Endothelial cell of umbilical vein (primary cell): ENCODE data around the gene PLEKHA8. TPM values are rescaled to one million over a fixed set of nuclear protein-coding genes. Genes with fewer than 3 reads are reported as not detected.

Experiments used
- BruUV-seq: library from RNA; stranded (reverse); fragments of 400-500 nt; replicated peaks from 2 replicates; lab custom pipeline; 2021; lab: Mats Ljungman, UMichigan
- CTCF ChIA-PET: fragments of 300-600, 350-600 bp; sonication (Branson Sonifier 250); formaldehyde crosslinking; loops from one replicate; lab custom pipeline; 2021; ENCODE audit warnings: antibody characterized with exemption, inconsistent platforms; lab: Charles Lee
- POLR2A ChIA-PET: fragments of 300-600, 350-600 bp; sonication (Branson Sonifier 250); formaldehyde crosslinking; loops from one replicate; lab custom pipeline; 2021; ENCODE audit warnings: antibody characterized with exemption, inconsistent platforms; lab: Charles Lee
- DNase-seq: peaks from one replicate; pipeline ENCODE4 v3.0.0-alpha.2; 2011; ENCODE audit warnings: low read depth, low spot score
- FAIRE-seq: peaks from 2 replicates; lab custom pipeline; 2011; peaks lifted over from hg19 to GRCh38; lab: Jason Lieb, UNC
- H2AFZ ChIP-seq: 2 replicates; pipeline ENCODE4 v1.6.0; 2012; ENCODE audit warnings: low read depth, low read length, control low read depth, inconsistent platforms
- H3K27ac ChIP-seq: 2 replicates; pipeline ENCODE4 v1.5.1; 2011; ENCODE audit warnings: low read depth, mild to moderate bottlenecking, control low read depth, low read length, moderate library complexity; ENCODE audit not compliant: insufficient read depth
- H3K27me3 ChIP-seq, 2 experiments: 2 replicates each; pipeline versions ENCODE4 v1.6.0 to v1.6.1; 2011; ENCODE audit warnings: low read length in 2 of 2, mixed read lengths in 1 of 2; ENCODE audit not compliant: control insufficient read depth in 2 of 2, insufficient read depth in 2 of 2
- H3K36me3 ChIP-seq, 2 experiments: 2 replicates in 1 of 2; 3 replicates in 1 of 2; pipeline ENCODE4 v1.5.1; 2011; ENCODE audit warnings: low read length in 2 of 2, mild to moderate bottlenecking in 1 of 2, moderate library complexity in 1 of 2; ENCODE audit not compliant: control insufficient read depth in 2 of 2, insufficient read depth in 2 of 2; ENCODE audit errors: extremely low read depth in 1 of 2
- H3K4me1 ChIP-seq: 3 replicates; pipeline ENCODE4 v1.5.1; 2011; ENCODE audit warnings: mild to moderate bottlenecking, low read length; ENCODE audit not compliant: control insufficient read depth, insufficient read depth; ENCODE audit errors: extremely low read depth
- H3K4me2 ChIP-seq: 2 replicates; pipeline ENCODE4 v1.6.1; 2011; ENCODE audit warnings: low read length, control low read depth, mixed read lengths; ENCODE audit not compliant: insufficient read depth
- H3K4me3 ChIP-seq, 3 experiments: fragments of 200-600 bp in 1 of 3; sonication (generic), shearing (Covaris generic) in 1 of 3; replicated peaks in 1 of 3; 2 replicates each; pipeline ENCODE4 v1.5.1; 2011 to 2016; ENCODE audit warnings: control low read depth in 3 of 3, low read length in 3 of 3, mild to moderate bottlenecking in 2 of 3, inconsistent platforms in 1 of 3, low read depth in 1 of 3, moderate library complexity in 1 of 3; ENCODE audit not compliant: insufficient read depth in 1 of 3
- H3K79me2 ChIP-seq: 2 replicates; pipeline ENCODE4 v1.6.0; 2012; ENCODE audit warnings: low read length, inconsistent platforms; ENCODE audit not compliant: control insufficient read depth, insufficient read depth
- H3K9ac ChIP-seq: replicated peaks from 2 replicates; pipeline ENCODE3; 2011; ENCODE audit warnings: low read length, control low read depth; ENCODE audit not compliant: insufficient read depth; ENCODE audit errors: extremely low read depth
- H3K9me1 ChIP-seq: replicated peaks from 3 replicates; pipeline ENCODE4 v1.6.0; 2011; ENCODE audit warnings: mild to moderate bottlenecking, low read length; ENCODE audit not compliant: control insufficient read depth, insufficient read depth; ENCODE audit errors: extremely low read depth
- H3K9me3 ChIP-seq: replicated peaks from 2 replicates; pipeline ENCODE4 v1.5.1; 2012; ENCODE audit warnings: low read length, inconsistent platforms; ENCODE audit not compliant: control insufficient read depth, insufficient read depth
- H4K20me1 ChIP-seq: replicated peaks from 2 replicates; pipeline ENCODE3; 2011; ENCODE audit warnings: mild to moderate bottlenecking, low read length; ENCODE audit not compliant: control insufficient read depth, insufficient read depth; ENCODE audit errors: extremely low read depth
- EZH2 ChIP-seq: IDR thresholded peaks from 2 replicates; pipeline ENCODE4 v1.6.1; 2012; ENCODE audit warnings: borderline replicate concordance, low read depth, mild to moderate bottlenecking, moderate library complexity, low read length, inconsistent platforms; ENCODE audit not compliant: severe bottlenecking
- FOS ChIP-seq: IDR thresholded peaks from 2 replicates; pipeline ENCODE4 v1.6.1; 2011; ENCODE audit warnings: mild to moderate bottlenecking, low read length, moderate library complexity, borderline replicate concordance; ENCODE audit not compliant: insufficient read depth
- GATA2 ChIP-seq: IDR thresholded peaks from 2 replicates; pipeline ENCODE4 v1.7.0; 2011; ENCODE audit warnings: low read depth, mild to moderate bottlenecking, moderate library complexity, mixed read lengths, low read length; ENCODE audit not compliant: insufficient read length, insufficient read depth
- JUN ChIP-seq: IDR thresholded peaks from 2 replicates; pipeline ENCODE4 v1.6.1; 2011; ENCODE audit warnings: borderline replicate concordance, low read depth; ENCODE audit not compliant: insufficient read length, insufficient read depth
- MYC ChIP-seq: IDR thresholded peaks from one replicate; pipeline ENCODE4 v1.6.1; 2011; ENCODE audit warnings: mild to moderate bottlenecking, low read depth, low read length
- POLR2A ChIP-seq: IDR thresholded peaks from 2 replicates; pipeline ENCODE4 v1.6.1; 2012; ENCODE audit warnings: low read depth, mild to moderate bottlenecking, control low read depth, low read length
- POLR2AphosphoS5 ChIP-seq: IDR thresholded peaks from 2 replicates; pipeline ENCODE4 v1.6.1; 2012; ENCODE audit warnings: low read depth, mild to moderate bottlenecking, control low read depth, low read length, moderate library complexity; ENCODE audit not compliant: insufficient read depth
- dilution Hi-C: fragments of 300-500 bp; cut with MboI; formaldehyde crosslinking; loops from one replicate; pipeline ENCODE4 v1.15.0; 2019; ENCODE audit warnings: low sequenced_read_pairs; ENCODE audit not compliant: extremely low pct_ligation_motif_present
- intact Hi-C: fragments of 100-400 bp; cut with micrococcal nuclease; formaldehyde crosslinking; loops from one replicate; pipeline ENCODE4 v1.10.0; 2022
- polyA plus RNA-seq, 4 experiments: library from polyadenylated mRNA; depleted of rRNA in 3 of 4; stranded (reverse) in 3 of 4; unstranded in 1 of 4; fragments of >200 nt; gene quantifications; 2 replicates each; pipeline versions ENCODE4 v1.2.1 to v1.2.3, GENCODE V29; 2011 to 2012; ENCODE audit warnings: missing spikeins in 1 of 4
- total RNA-seq: library from RNA; stranded (reverse); gene quantifications from 2 replicates; pipeline ENCODE4 v1.2.3, GENCODE V29; 2021
- TF ChIP-seq, protein P1 (sequence below), 2 donors: IDR thresholded peaks; 1 replicate in 1 of 2; 2 replicates in 1 of 2; pipeline ENCODE4 v1.5.1; 2011; ENCODE audit warnings: low read length in 2 of 2, mild to moderate bottlenecking in 2 of 2, moderate library complexity in 2 of 2, control low read depth in 1 of 2, inconsistent platforms in 1 of 2, low read depth in 1 of 2; ENCODE audit not compliant: insufficient read depth in 1 of 2; ENCODE audit errors: extremely low read depth in 1 of 2
- TF ChIP-seq, protein P2 (sequence below): IDR thresholded peaks from 2 replicates; pipeline ENCODE4 v1.6.1; 2011; ENCODE audit not compliant: insufficient read depth, insufficient read length

PLEKHA8 gene
- total and polyA plus RNA-seq, 2 donors (not counting 3 experiments of a cell fraction or from before 2014, with no cell fraction given), result 4.5 to 19.8 TPM

GRCh38 chr7:30087371-30087770, 59.2 kb downstream of the PLEKHA8 start:
- ChIA-PET POLR2A (no interaction called here), CTCF (interaction anchor here (0.6 kb wide), 1 partner anchor 127 kb away, joined by 4 read pairs; no protein-coding TSS in a partner anchor)
- no peaks in the 10 kb centered on the region for H3K79me2 ChIP-seq
- no peak overlapping the region for H3K9ac ChIP-seq
- H3K36me3 ChIP-seq, result no peaks in the 10 kb centered on the region
- H3K4me1 ChIP-seq, result peaks cover 11% of the 10 kb centered on the region
- no peaks in the 10 kb centered on the region for H4K20me1 ChIP-seq
- no peak overlapping the region for H3K4me2 ChIP-seq
- BruUV-seq, result no TSS peak
- H3K27me3 ChIP-seq, result no peaks in the 10 kb centered on the region
- no peak overlapping the region for H3K4me3 ChIP-seq
- dilution Hi-C loops (no loop called here), intact Hi-C loops (no loop called here)
- no peak overlapping the region for H2AFZ ChIP-seq
- H3K9me3 ChIP-seq, result no peaks in the 10 kb centered on the region
- TF ChIP-seq EZH2 (no peak), FOS (no peak), GATA2 (no peak), POLR2A (no peak), MYC (no peak), JUN (no peak), POLR2AphosphoS5 (no peak)
- TF ChIP-seq, protein P1, sequence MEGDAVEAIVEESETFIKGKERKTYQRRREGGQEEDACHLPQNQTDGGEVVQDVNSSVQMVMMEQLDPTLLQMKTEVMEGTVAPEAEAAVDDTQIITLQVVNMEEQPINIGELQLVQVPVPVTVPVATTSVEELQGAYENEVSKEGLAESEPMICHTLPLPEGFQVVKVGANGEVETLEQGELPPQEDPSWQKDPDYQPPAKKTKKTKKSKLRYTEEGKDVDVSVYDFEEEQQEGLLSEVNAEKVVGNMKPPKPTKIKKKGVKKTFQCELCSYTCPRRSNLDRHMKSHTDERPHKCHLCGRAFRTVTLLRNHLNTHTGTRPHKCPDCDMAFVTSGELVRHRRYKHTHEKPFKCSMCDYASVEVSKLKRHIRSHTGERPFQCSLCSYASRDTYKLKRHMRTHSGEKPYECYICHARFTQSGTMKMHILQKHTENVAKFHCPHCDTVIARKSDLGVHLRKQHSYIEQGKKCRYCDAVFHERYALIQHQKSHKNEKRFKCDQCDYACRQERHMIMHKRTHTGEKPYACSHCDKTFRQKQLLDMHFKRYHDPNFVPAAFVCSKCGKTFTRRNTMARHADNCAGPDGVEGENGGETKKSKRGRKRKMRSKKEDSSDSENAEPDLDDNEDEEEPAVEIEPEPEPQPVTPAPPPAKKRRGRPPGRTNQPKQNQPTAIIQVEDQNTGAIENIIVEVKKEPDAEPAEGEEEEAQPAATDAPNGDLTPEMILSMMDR (IDR thresholded peaks at IDR 0.05; ENCODE audit: extremely low read depth in 1 of 2, insufficient read depth in 1 of 2, low read depth in 1 of 2, low read length in 2 of 2), result no peak
- TF ChIP-seq, protein P2, sequence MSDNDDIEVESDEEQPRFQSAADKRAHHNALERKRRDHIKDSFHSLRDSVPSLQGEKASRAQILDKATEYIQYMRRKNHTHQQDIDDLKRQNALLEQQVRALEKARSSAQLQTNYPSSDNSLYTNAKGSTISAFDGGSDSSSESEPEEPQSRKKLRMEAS, result no peak
- H3K27ac ChIP-seq, result no peak overlapping the region
- H3K9me1 ChIP-seq, result no peaks in the 10 kb centered on the region
- DNase-seq (no peak), FAIRE-seq (no peak)
